Measurements from ENCODE around the gene SMARCC2.
A peak's percentile ranks its signal among the peaks of the same experiment; 100 is the strongest.

The SMARCC2 gene

GRCh38 chr12:56150563-56150962 is 38.7 kb downstream of the SMARCC2 start:
- no peaks in the 10 kb centered on the region for H3K9me3 ChIP-seq (ENCODE audit: control insufficient read depth, insufficient read depth, low read length)
- H3K27me3 ChIP-seq (ENCODE audit: control insufficient read depth, insufficient read depth, low read length): no peaks in the 10 kb centered on the region
- H3K4me3 ChIP-seq (ENCODE audit: low read depth, low read length): no peak overlapping the region
- H3K27ac ChIP-seq (ENCODE audit: low read depth, low read length): no peak overlapping the region
- H3K4me1 ChIP-seq (ENCODE audit: control insufficient read depth, insufficient read depth, low read length): peaks cover 10% of the 10 kb centered on the region; the same call in 1 of the 2 replicates
- no peak overlapping the region for H3K9ac ChIP-seq (ENCODE audit: low read depth, low read length)
- H3K36me3 ChIP-seq (ENCODE audit: control insufficient read depth, insufficient read depth, low read length): peaks cover 22% of the 10 kb centered on the region

DNA sequence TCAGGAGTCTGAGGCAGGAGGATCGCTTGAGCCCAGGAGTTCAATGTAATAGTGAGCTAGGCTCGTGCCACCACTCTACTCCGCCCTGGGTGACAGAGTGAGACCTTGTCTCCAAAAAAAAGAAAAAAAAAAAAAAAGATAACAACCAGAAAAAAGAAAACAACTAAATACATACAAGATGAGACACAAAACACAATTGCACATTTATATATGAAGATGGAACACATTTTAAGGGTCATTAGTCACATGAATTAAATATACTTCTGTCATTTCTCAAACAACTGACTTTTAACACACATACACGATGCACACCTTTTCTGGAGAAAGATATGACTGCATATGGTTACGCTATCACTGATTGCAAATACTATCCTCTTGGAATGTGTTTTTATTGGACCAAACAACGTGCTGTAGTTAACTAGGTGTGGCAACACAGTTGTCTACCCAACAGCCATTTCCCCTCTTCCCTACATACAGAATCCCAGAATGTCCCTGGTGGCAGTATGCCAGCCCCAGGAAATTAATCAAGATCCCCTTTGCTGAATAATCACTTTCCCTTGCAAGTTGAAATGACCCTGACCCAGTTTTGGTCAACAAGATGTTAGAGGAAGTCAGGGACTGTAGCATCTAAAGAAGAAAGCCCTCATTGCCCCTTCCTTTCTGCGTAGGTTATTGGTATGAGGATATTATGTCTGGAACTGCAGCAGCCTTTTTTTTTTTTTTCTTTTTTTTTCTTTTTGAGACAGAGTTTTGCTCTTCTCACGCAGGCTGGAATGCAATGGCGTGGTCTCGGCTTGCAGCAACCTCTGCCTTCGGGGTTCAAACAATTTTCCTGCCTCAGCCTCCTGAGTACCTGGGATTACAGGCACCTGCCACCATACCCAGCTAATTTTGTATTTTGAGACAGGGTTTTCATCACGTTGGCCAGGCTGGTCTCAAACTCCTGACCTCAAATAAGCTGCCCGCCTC is 42.5 kb downstream of the SMARCC2 start:
- Histone ChIP-seq H3K4me3 (ENCODE audit: low read depth, low read length) (no peak overlapping the region), H3K9ac (ENCODE audit: low read depth, low read length) (no peak overlapping the region), H3K36me3 (ENCODE audit: control insufficient read depth, insufficient read depth, low read length) (peaks cover 43% of the 10 kb centered on the region), H3K9me3 (ENCODE audit: control insufficient read depth, insufficient read depth, low read length) (no peaks in the 10 kb centered on the region), H3K4me1 (ENCODE audit: control insufficient read depth, insufficient read depth, low read length) (0 out of 2 replicates have a peak, but pooled peaks cover 3% of the 10 kb centered on the region), H3K27ac (ENCODE audit: low read depth, low read length) (no peak overlapping the region), H3K27me3 (ENCODE audit: control insufficient read depth, insufficient read depth, low read length) (no peaks in the 10 kb centered on the region)

DNA sequence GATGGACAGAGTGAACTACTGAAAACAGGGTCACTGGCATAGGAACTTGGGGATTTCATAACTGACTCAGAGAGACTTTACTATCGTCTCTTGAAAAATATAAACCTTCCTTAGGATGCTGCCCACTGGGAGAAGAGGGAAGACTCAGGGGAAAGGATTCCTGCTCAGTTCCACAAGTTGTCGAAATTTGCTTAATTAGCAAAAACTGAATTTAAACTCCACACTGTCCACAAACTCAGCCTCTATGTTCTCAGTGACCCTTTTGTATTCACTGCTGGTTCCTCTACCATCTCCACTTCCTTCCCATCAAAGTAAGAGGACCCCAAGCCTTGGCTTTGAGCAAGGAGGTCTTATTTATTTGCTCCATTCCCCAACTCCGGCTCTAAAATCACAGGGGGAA is 44.1 kb downstream of the SMARCC2 start:
- no peaks in the 10 kb centered on the region for H3K27me3 ChIP-seq (ENCODE audit: control insufficient read depth, insufficient read depth, low read length)
- H3K9ac ChIP-seq (ENCODE audit: low read depth, low read length): no peak overlapping the region
- 0 out of 2 replicates have a peak, but pooled peaks cover 4% of the 10 kb centered on the region for H3K9me3 ChIP-seq (ENCODE audit: control insufficient read depth, insufficient read depth, low read length)
- H3K4me1 ChIP-seq (ENCODE audit: control insufficient read depth, insufficient read depth, low read length): no peaks in the 10 kb centered on the region
- H3K36me3 ChIP-seq (ENCODE audit: control insufficient read depth, insufficient read depth, low read length): peaks cover 55% of the 10 kb centered on the region
- no peak overlapping the region for H3K4me3 ChIP-seq (ENCODE audit: low read depth, low read length)
- H3K27ac ChIP-seq (ENCODE audit: low read depth, low read length): no peak overlapping the region

GRCh38 chr12:56143870-56144269 is 45.4 kb downstream of the SMARCC2 start:
- H3K27me3 ChIP-seq (ENCODE audit: control insufficient read depth, insufficient read depth, low read length): no peaks in the 10 kb centered on the region
- no peak overlapping the region for H3K27ac ChIP-seq (ENCODE audit: low read depth, low read length)
- H3K9me3 ChIP-seq (ENCODE audit: control insufficient read depth, insufficient read depth, low read length): 0 out of 2 replicates have a peak, but pooled peaks cover 4% of the 10 kb centered on the region
- H3K4me1 ChIP-seq (ENCODE audit: control insufficient read depth, insufficient read depth, low read length): no peaks in the 10 kb centered on the region
- no peak overlapping the region for H3K9ac ChIP-seq (ENCODE audit: low read depth, low read length)
- H3K36me3 ChIP-seq (ENCODE audit: control insufficient read depth, insufficient read depth, low read length): peaks cover 62% of the 10 kb centered on the region
- no peak overlapping the region for H3K4me3 ChIP-seq (ENCODE audit: low read depth, low read length)

GRCh38 chr12:56143217-56143616 is 46.1 kb downstream of the SMARCC2 start:
- H3K4me3 ChIP-seq (ENCODE audit: low read depth, low read length): no peak overlapping the region
- no peaks in the 10 kb centered on the region for H3K27me3 ChIP-seq (ENCODE audit: control insufficient read depth, insufficient read depth, low read length)
- H3K9me3 ChIP-seq (ENCODE audit: control insufficient read depth, insufficient read depth, low read length): 0 out of 2 replicates have a peak, but pooled peaks cover 4% of the 10 kb centered on the region
- H3K4me1 ChIP-seq (ENCODE audit: control insufficient read depth, insufficient read depth, low read length): no peaks in the 10 kb centered on the region
- H3K9ac ChIP-seq (ENCODE audit: low read depth, low read length): no peak overlapping the region
- H3K36me3 ChIP-seq (ENCODE audit: control insufficient read depth, insufficient read depth, low read length): peaks cover 68% of the 10 kb centered on the region
- H3K27ac ChIP-seq (ENCODE audit: low read depth, low read length): no peak overlapping the region

DNA sequence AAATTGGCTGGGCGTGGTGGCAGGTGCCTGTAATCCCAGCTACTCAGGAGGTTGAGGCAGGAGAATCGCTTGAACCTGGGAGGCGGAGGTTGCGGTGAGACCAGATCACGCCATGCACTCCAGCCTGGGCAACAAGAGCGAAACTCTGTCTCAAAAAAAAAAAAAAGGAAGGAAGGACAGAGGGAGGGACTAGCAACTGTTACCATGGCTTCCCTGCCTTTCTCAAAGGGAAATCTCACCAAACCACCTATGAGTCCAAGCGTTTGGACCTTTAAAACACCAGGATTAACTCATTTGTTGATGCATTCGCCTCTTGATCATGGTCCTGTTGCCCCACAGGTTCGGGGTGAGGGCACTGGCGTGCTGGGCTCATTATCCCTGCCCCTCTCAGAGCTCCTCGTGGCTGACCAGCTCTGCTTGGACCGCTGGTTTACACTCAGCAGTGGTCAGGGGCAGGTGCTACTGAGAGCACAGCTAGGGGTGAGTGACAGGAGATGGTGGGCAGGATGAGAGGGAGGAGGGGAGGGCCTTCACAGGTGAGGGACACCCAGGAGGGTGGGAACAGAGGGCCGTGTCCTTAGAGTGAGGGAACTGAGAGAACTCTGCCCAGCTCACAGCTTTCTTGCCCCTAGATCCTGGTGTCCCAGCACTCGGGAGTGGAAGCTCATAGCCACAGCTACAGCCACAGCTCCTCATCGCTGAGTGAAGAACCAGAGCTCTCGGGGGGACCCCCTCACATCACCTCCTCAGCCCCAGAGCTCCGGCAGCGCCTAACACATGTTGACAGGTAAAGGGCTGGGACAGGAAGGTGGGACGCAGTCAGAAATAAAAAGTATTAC is 47.1 kb downstream of the SMARCC2 start:
- no peak overlapping the region for H3K4me3 ChIP-seq (ENCODE audit: low read depth, low read length)
- H3K9ac ChIP-seq (ENCODE audit: low read depth, low read length): no peak overlapping the region
- H3K27me3 ChIP-seq (ENCODE audit: control insufficient read depth, insufficient read depth, low read length): no peaks in the 10 kb centered on the region
- H3K36me3 ChIP-seq (ENCODE audit: control insufficient read depth, insufficient read depth, low read length): peaks cover 79% of the 10 kb centered on the region
- 0 out of 2 replicates have a peak, but pooled peaks cover 4% of the 10 kb centered on the region for H3K9me3 ChIP-seq (ENCODE audit: control insufficient read depth, insufficient read depth, low read length)
- H3K4me1 ChIP-seq (ENCODE audit: control insufficient read depth, insufficient read depth, low read length): no peaks in the 10 kb centered on the region
- no peak overlapping the region for H3K27ac ChIP-seq (ENCODE audit: low read depth, low read length)

DNA sequence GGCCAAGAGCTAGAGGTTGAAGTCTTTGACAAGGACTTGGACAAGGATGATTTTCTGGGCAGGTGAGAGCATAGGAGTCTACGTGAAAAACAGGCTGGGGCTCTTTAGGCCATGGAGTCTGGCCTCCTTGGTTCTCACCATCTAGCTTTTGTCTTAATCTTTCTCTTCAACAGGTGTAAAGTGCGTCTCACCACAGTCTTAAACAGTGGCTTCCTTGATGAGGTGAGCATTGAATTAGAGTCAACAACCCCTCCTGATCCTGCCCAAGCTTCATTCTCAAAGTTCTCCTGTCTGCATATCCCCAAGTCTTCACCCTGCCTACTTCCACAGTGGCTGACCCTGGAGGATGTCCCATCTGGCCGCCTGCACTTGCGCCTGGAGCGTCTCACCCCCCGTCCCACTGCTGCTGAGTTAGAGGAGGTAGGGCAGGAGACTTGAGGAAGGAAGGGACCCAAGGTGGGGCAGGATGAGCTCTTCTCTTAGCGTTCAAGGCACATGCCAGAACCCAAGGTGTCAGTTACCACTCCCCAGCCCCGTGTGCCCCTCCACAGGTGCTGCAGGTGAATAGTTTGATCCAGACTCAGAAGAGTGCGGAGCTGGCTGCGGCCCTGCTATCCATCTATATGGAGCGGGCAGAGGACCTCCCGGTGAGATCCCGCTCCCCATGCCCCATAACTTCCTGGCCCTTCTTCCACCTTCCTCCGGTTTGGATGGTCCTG is 51.3 kb downstream of the SMARCC2 start:
- Histone ChIP-seq H3K4me1 (ENCODE audit: control insufficient read depth, insufficient read depth, low read length) (no peaks in the 10 kb centered on the region), H3K9me3 (ENCODE audit: control insufficient read depth, insufficient read depth, low read length) (0 out of 2 replicates have a peak, but pooled peaks cover 4% of the 10 kb centered on the region), H3K27me3 (ENCODE audit: control insufficient read depth, insufficient read depth, low read length) (no peaks in the 10 kb centered on the region), H3K9ac (ENCODE audit: low read depth, low read length) (no peak overlapping the region), H3K4me3 (ENCODE audit: low read depth, low read length) (no peak overlapping the region), H3K27ac (ENCODE audit: low read depth, low read length) (no peak overlapping the region), H3K36me3 (ENCODE audit: control insufficient read depth, insufficient read depth, low read length) (peaks cover 87% of the 10 kb centered on the region)

- no peak overlapping the region for H3K4me3 ChIP-seq (ENCODE audit: low read depth, low read length)
- H3K9ac ChIP-seq (ENCODE audit: low read depth, low read length): no peak overlapping the region
- H3K9me3 ChIP-seq (ENCODE audit: control insufficient read depth, insufficient read depth, low read length): no peaks in the 10 kb centered on the region
- no peaks in the 10 kb centered on the region for H3K4me1 ChIP-seq (ENCODE audit: control insufficient read depth, insufficient read depth, low read length)
- H3K36me3 ChIP-seq (ENCODE audit: control insufficient read depth, insufficient read depth, low read length): peaks cover 86% of the 10 kb centered on the region
- H3K27ac ChIP-seq (ENCODE audit: low read depth, low read length): no peak overlapping the region
- no peaks in the 10 kb centered on the region for H3K27me3 ChIP-seq (ENCODE audit: control insufficient read depth, insufficient read depth, low read length)
Observed at GRCh38 chr12:56134897-56135296, 54.4 kb downstream of the SMARCC2 start.

DNA sequence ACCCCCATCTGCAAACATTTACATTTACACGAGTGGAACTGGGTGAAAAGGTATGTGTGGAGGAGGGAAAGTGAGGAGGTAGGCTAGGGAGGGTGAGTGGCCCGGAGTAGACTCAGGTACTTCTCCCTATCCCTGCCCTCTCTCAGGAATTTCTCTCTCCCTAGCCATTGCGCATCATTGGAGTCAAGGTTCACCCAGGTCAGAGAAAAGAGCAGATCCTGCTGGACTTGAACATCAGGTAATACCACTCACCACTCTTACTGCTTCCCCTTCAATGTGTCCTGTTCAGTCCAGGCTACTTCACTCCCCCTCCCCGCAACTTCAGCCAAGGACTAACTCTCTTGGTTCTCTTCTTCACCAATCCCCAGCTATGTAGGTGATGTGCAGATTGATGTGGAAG is 58.4 kb downstream of the SMARCC2 start:
- Histone ChIP-seq H3K4me3 (ENCODE audit: low read depth, low read length) (no peak overlapping the region), H3K27me3 (ENCODE audit: control insufficient read depth, insufficient read depth, low read length) (no peaks in the 10 kb centered on the region), H3K36me3 (ENCODE audit: control insufficient read depth, insufficient read depth, low read length) (peaks cover 50% of the 10 kb centered on the region), H3K9ac (ENCODE audit: low read depth, low read length) (no peak overlapping the region), H3K9me3 (ENCODE audit: control insufficient read depth, insufficient read depth, low read length) (no peaks in the 10 kb centered on the region), H3K4me1 (ENCODE audit: control insufficient read depth, insufficient read depth, low read length) (peaks cover 19% of the 10 kb centered on the region), H3K27ac (ENCODE audit: low read depth, low read length) (no peak overlapping the region)

GRCh38 chr12:56129942-56130495 is 59.3 kb downstream of the SMARCC2 start:
- H3K9me3 ChIP-seq (ENCODE audit: control insufficient read depth, insufficient read depth, low read length): no peaks in the 10 kb centered on the region
- peak overlapping the region; percentile 82 for H3K4me3 ChIP-seq (ENCODE audit: low read depth, low read length)
- peaks cover 19% of the 10 kb centered on the region for H3K4me1 ChIP-seq (ENCODE audit: control insufficient read depth, insufficient read depth, low read length)
- peaks cover 46% of the 10 kb centered on the region for H3K36me3 ChIP-seq (ENCODE audit: control insufficient read depth, insufficient read depth, low read length)
- H3K9ac ChIP-seq (ENCODE audit: low read depth, low read length): no peak overlapping the region
- no peak overlapping the region for H3K27ac ChIP-seq (ENCODE audit: low read depth, low read length)
- no peaks in the 10 kb centered on the region for H3K27me3 ChIP-seq (ENCODE audit: control insufficient read depth, insufficient read depth, low read length)
